HepG2 (cell line): ENCODE results near the gene HSD3B7. TPM values are rescaled to one million over a fixed set of nuclear protein-coding genes. Genes with fewer than 3 reads are reported as not detected.

ENCODE experiments used
- CBX1 ChIP-seq: IDR thresholded peaks from one replicate; pipeline ENCODE4 v1.6.1; 2016; ENCODE audit warnings: antibody characterized with exemption, low read depth
- DR1 ChIP-seq: sonication (generic); formaldehyde crosslinking; IDR thresholded peaks from 2 replicates; pipeline ENCODE4 v1.8.0; 2021; ENCODE audit warnings: mild to moderate bottlenecking, missing genetic modification reagents, inconsistent platforms
- HNRNPUL1 ChIP-seq: fragments of 200-400 bp; formaldehyde crosslinking; IDR thresholded peaks from 2 replicates; pipeline ENCODE4 v1.6.1; 2017; ENCODE audit warnings: low read depth, mild to moderate bottlenecking, low read length, moderate library complexity
- ISL2 ChIP-seq: sonication (generic); formaldehyde crosslinking; IDR thresholded peaks from 2 replicates; pipeline ENCODE4 v1.5.0; 2020; ENCODE audit warnings: missing genetic modification reagents
- JUND ChIP-seq: sonication (generic); formaldehyde crosslinking; IDR thresholded peaks from 2 replicates; pipeline ENCODE4 v1.8.0; 2022; ENCODE audit warnings: mild to moderate bottlenecking, missing genetic modification reagents
- KDM2A ChIP-seq: sonication (generic); formaldehyde crosslinking; IDR thresholded peaks from 2 replicates; pipeline ENCODE4 v1.4.0; 2020; ENCODE audit warnings: low read depth, missing genetic modification reagents, borderline replicate concordance
- KDM5A ChIP-seq: fragments of 200-600 bp; sonication (generic); IDR thresholded peaks from 2 replicates; pipeline ENCODE4 v1.7.0; 2018; ENCODE audit warnings: antibody characterized with exemption, mild to moderate bottlenecking, low read length, borderline replicate concordance
- MXD1 ChIP-seq: sonication (generic); formaldehyde crosslinking; IDR thresholded peaks from 2 replicates; pipeline ENCODE4 v1.4.0; 2020; ENCODE audit warnings: mild to moderate bottlenecking, missing genetic modification reagents
- MYPOP ChIP-seq: sonication (generic); formaldehyde crosslinking; IDR thresholded peaks from 2 replicates; pipeline ENCODE4 v1.8.1; 2023; ENCODE audit warnings: mild to moderate bottlenecking, moderate library complexity, missing genetic modification reagents
- NFIB ChIP-seq: sonication (generic); formaldehyde crosslinking; IDR thresholded peaks from 2 replicates; pipeline ENCODE4 v1.9.0; 2021; ENCODE audit warnings: missing genetic modification reagents, mild to moderate bottlenecking, borderline replicate concordance
- PAWR ChIP-seq: sonication (generic); formaldehyde crosslinking; IDR thresholded peaks from 2 replicates; pipeline ENCODE4 v1.4.0; 2020; ENCODE audit warnings: missing genetic modification reagents, mild to moderate bottlenecking, borderline replicate concordance
- POLR2G ChIP-seq: fragments of 200-400 bp; formaldehyde crosslinking; IDR thresholded peaks from 2 replicates; pipeline ENCODE4 v1.6.1; 2018; ENCODE audit warnings: mild to moderate bottlenecking, low read depth, low read length, moderate library complexity
- SKIL ChIP-seq: sonication (generic); formaldehyde crosslinking; IDR thresholded peaks from 2 replicates; pipeline ENCODE4 v1.8.0; 2022; ENCODE audit warnings: missing genetic modification reagents, mild to moderate bottlenecking, moderate library complexity, borderline replicate concordance
- SRSF9 ChIP-seq: fragments of 200-400 bp; formaldehyde crosslinking; IDR thresholded peaks from 2 replicates; pipeline ENCODE4 v1.6.1; 2018; ENCODE audit warnings: borderline replicate concordance, mild to moderate bottlenecking, low read depth, low read length; ENCODE audit not compliant: insufficient read depth, poor library complexity, severe bottlenecking
- SRY ChIP-seq: sonication (generic); formaldehyde crosslinking; IDR thresholded peaks from 2 replicates; pipeline ENCODE4 v1.8.0; 2022; ENCODE audit warnings: mild to moderate bottlenecking, missing genetic modification reagents
- THRA ChIP-seq: sonication (generic); formaldehyde crosslinking; IDR thresholded peaks from 2 replicates; pipeline ENCODE4 v1.4.0; 2020; ENCODE audit warnings: missing genetic modification reagents, borderline replicate concordance
- ZFP41 ChIP-seq: sonication (generic); formaldehyde crosslinking; IDR thresholded peaks from 2 replicates; pipeline ENCODE4 v1.4.0; 2020; ENCODE audit warnings: mild to moderate bottlenecking, missing genetic modification reagents, borderline replicate concordance
- ZFP82 ChIP-seq: sonication (generic); formaldehyde crosslinking; IDR thresholded peaks from 2 replicates; pipeline ENCODE4 v1.5.1; 2020; ENCODE audit warnings: mild to moderate bottlenecking, missing genetic modification reagents, borderline replicate concordance
- ZMYM2 ChIP-seq: sonication (generic); formaldehyde crosslinking; IDR thresholded peaks from 2 replicates; pipeline ENCODE4 v1.8.0; 2022; ENCODE audit warnings: mild to moderate bottlenecking, missing genetic modification reagents
- ZNF331 ChIP-seq: sonication (generic); formaldehyde crosslinking; IDR thresholded peaks from 2 replicates; pipeline ENCODE4 v1.4.0; 2020; ENCODE audit warnings: missing genetic modification reagents
- ZNF552 ChIP-seq: sonication (generic); formaldehyde crosslinking; IDR thresholded peaks from 2 replicates; pipeline ENCODE4 v1.9.0; 2022; ENCODE audit warnings: missing genetic modification reagents, mild to moderate bottlenecking, borderline replicate concordance
- ZNF703 ChIP-seq: sonication (generic); formaldehyde crosslinking; IDR thresholded peaks from 2 replicates; pipeline ENCODE4 v1.5.1; 2020; ENCODE audit warnings: missing genetic modification reagents, mild to moderate bottlenecking, moderate library complexity, borderline replicate concordance
- ZNF720 ChIP-seq: sonication (generic); formaldehyde crosslinking; IDR thresholded peaks from 2 replicates; pipeline ENCODE4 v1.4.0; 2020; ENCODE audit warnings: missing genetic modification reagents
- ZNF749 ChIP-seq: sonication (generic); formaldehyde crosslinking; IDR thresholded peaks from 2 replicates; pipeline ENCODE4 v1.8.0; 2022; ENCODE audit warnings: mild to moderate bottlenecking, missing genetic modification reagents, moderate library complexity, borderline replicate concordance
- ZNF792 ChIP-seq: IDR thresholded peaks from 2 replicates; pipeline ENCODE4 v1.6.1; 2016
- polyA plus RNA-seq, 8 experiments: library from polyadenylated mRNA; depleted of rRNA in 3 of 8; stranded (reverse) in 7 of 8; unstranded in 1 of 8; fragments of >200 nt; fragmentation: Illumina TruSeq in 4 of 8; extraction: Trizol in 4 of 8; gene quantifications; 2 replicates each; pipeline versions ENCODE4 v1.2.1 to v1.2.3, GENCODE V29; 2011 to 2016; ENCODE audit warnings: low read depth in 4 of 8, missing spikeins in 1 of 8, mixed read lengths in 1 of 8; ENCODE audit not compliant: insufficient read depth in 1 of 8
- total RNA-seq, 5 experiments: library from RNA; depleted of rRNA; stranded (reverse); fragments of >200 nt; fragmentation: Illumina TruSeq; extraction: Trizol; gene quantifications; 2 replicates each; pipeline ENCODE4 v1.2.3, GENCODE V29; 2016; ENCODE audit warnings: low read depth in 1 of 5

The HSD3B7 gene
- total and polyA plus RNA-seq, 2 of the 13 experiments (the other 11 are each of a cell fraction or from before 2014, with no cell fraction given): 32.9 to 69.7 TPM

- TF ChIP-seq SRY (CRISPR knock-in tag): peak; percentile 93; the same call in 1 of the 2 replicates
- peak; percentile 95; the same call in 1 of the 2 replicates for TF ChIP-seq ZNF703 (CRISPR knock-in tag)
- no peak for TF ChIP-seq PAWR (CRISPR knock-in tag)
- TF ChIP-seq MXD1 (CRISPR knock-in tag): peak; percentile 84
- TF ChIP-seq ZNF331 (CRISPR knock-in tag): peak; percentile 38; the same call in 1 of the 2 replicates
- TF ChIP-seq ZFP41 (CRISPR knock-in tag): no peak
- TF ChIP-seq ZFP82 (CRISPR knock-in tag): peak; percentile 30; the same call in 1 of the 2 replicates
- TF ChIP-seq SRSF9: no peak
- TF ChIP-seq POLR2G: peak; percentile 69
- TF ChIP-seq HNRNPUL1: peak; percentile 80; the same call in 1 of the 2 replicates
- TF ChIP-seq ZNF552 (CRISPR knock-in tag): no peak
- no peak; the same call in 1 of the 2 replicates for TF ChIP-seq ISL2 (CRISPR knock-in tag)
- peak; percentile 72; the same call in 1 of the 2 replicates for TF ChIP-seq JUND
- no peak; the same call in 1 of the 2 replicates for TF ChIP-seq ZNF749
- peak; percentile 99 for TF ChIP-seq KDM5A
- TF ChIP-seq KDM2A (CRISPR knock-in tag): peak; percentile 94
- peak; percentile 50; the same call in 1 of the 2 replicates for TF ChIP-seq ZMYM2 (CRISPR knock-in tag)
- TF ChIP-seq ZNF720 (CRISPR knock-in tag): no peak
- TF ChIP-seq DR1 (CRISPR knock-in tag): peak; percentile 78
- TF ChIP-seq NFIB (CRISPR knock-in tag): no peak
- TF ChIP-seq ZNF792 (CRISPR knock-in tag): peak; percentile 49
- TF ChIP-seq MYPOP: no peak; the same call in 1 of the 2 replicates
- no peak for TF ChIP-seq CBX1
- TF ChIP-seq THRA (CRISPR knock-in tag): peak; percentile 43; the same call in 1 of the 2 replicates
- no peak; the same call in 1 of the 2 replicates for TF ChIP-seq SKIL (CRISPR knock-in tag)
Measured at GRCh38 chr16:30957456-30958174, 27.4 kb upstream of the HSD3B7 start, which contains the start of gene SETD1A (continued).
